GM23338 (cell line): ENCODE measurements around the gene CHSY1. TPM values are rescaled to one million over a fixed set of nuclear protein-coding genes. Genes with fewer than 3 reads are reported as not detected.

Experiments used
- ATAC-seq: fragments of 200-7000 bp; cut with Tn5 transposase; 3 replicates; pipeline ENCODE4 v1.9.1; 2020
- DNase-seq: peaks from one replicate; pipeline ENCODE4 v3.0.0-alpha.2; 2015; ENCODE audit warnings: low spot score
- H2AFZ ChIP-seq: fragments of 200-600 bp; sonication (generic); 2 replicates; pipeline ENCODE4 v1.8.0; 2016; ENCODE audit warnings: antibody characterized with exemption, mild to moderate bottlenecking, moderate library complexity
- H3F3A ChIP-seq: fragments of 200-600 bp; sonication (generic); replicated peaks from 2 replicates; pipeline ENCODE4 v1.8.0; 2017; ENCODE audit warnings: antibody characterized with exemption, mixed run types, low read depth
- H3K27ac ChIP-seq: fragments of 200-600 bp; sonication (generic); 2 replicates; pipeline ENCODE4 v1.6.1; 2016; ENCODE audit warnings: low read depth
- H3K27me3 ChIP-seq: fragments of 200-600 bp; sonication (generic); 2 replicates; pipeline ENCODE4 v1.8.0; 2016; ENCODE audit warnings: mild to moderate bottlenecking, mixed run types, moderate library complexity; ENCODE audit not compliant: insufficient read depth
- H3K36me3 ChIP-seq: fragments of 200-600 bp; sonication (generic); 2 replicates; pipeline ENCODE4 v1.8.0; 2016; ENCODE audit warnings: mild to moderate bottlenecking; ENCODE audit not compliant: insufficient read depth
- H3K4me1 ChIP-seq: fragments of 200-600 bp; sonication (generic); 2 replicates; pipeline ENCODE4 v1.8.0; 2016; ENCODE audit warnings: mild to moderate bottlenecking, moderate library complexity; ENCODE audit not compliant: insufficient read depth
- H3K4me2 ChIP-seq: fragments of 200-600 bp; sonication (generic); 2 replicates; pipeline ENCODE4 v1.7.1; 2017; ENCODE audit warnings: mixed run types
- H3K4me3 ChIP-seq: fragments of 200-600 bp; sonication (generic); 2 replicates; pipeline ENCODE4 v1.6.1; 2016; ENCODE audit warnings: mixed run types
- H3K79me2 ChIP-seq: fragments of 200-600 bp; sonication (generic); replicated peaks from 2 replicates; pipeline ENCODE4 v1.8.0; 2017; ENCODE audit warnings: mild to moderate bottlenecking; ENCODE audit not compliant: insufficient read depth
- H3K9me2 ChIP-seq: fragments of 200-600 bp; sonication (generic); 2 replicates; pipeline ENCODE4 v1.8.0; 2017; ENCODE audit not compliant: insufficient read depth
- H4K20me1 ChIP-seq: fragments of 200-600 bp; sonication (generic); replicated peaks from 2 replicates; pipeline ENCODE4 v1.8.0; 2017; ENCODE audit warnings: mild to moderate bottlenecking; ENCODE audit not compliant: insufficient read depth
- H3K27ac Mint-ChIP-seq: 2 replicates; pipeline ENCODE4 v1.8.0; 2020; ENCODE audit warnings: inconsistent platforms, mild to moderate bottlenecking, moderate library complexity, mixed read lengths
- H3K27me3 Mint-ChIP-seq: 3 replicates; pipeline ENCODE4 v1.8.0; 2022; ENCODE audit warnings: low read depth, mild to moderate bottlenecking, moderate library complexity, mixed read lengths, inconsistent platforms; ENCODE audit not compliant: insufficient read depth, poor library complexity
- H3K36me3 Mint-ChIP-seq: 3 replicates; pipeline ENCODE4 v1.8.0; 2021; ENCODE audit warnings: low read depth, mild to moderate bottlenecking, inconsistent platforms, moderate library complexity, mixed read lengths
- H3K4me1 Mint-ChIP-seq: 3 replicates; pipeline ENCODE4 v1.8.0; 2020; ENCODE audit warnings: mild to moderate bottlenecking, inconsistent platforms, mixed read lengths
- H3K4me3 Mint-ChIP-seq: 3 replicates; pipeline ENCODE4 v1.8.0; 2021; ENCODE audit warnings: moderate library complexity, mild to moderate bottlenecking, inconsistent platforms, mixed read lengths
- H3K9me3 Mint-ChIP-seq: 3 replicates; pipeline ENCODE4 v1.8.0; 2020; ENCODE audit warnings: moderate library complexity, mild to moderate bottlenecking, inconsistent platforms, mixed read lengths
- CREB1 ChIP-seq: fragments of 250-450 bp; sonication (Bioruptor Pico); IDR thresholded peaks from 2 replicates; pipeline ENCODE4 v1.5.0; 2020; ENCODE audit warnings: low read depth, mild to moderate bottlenecking, moderate library complexity
- EZH2 ChIP-seq: fragments of 200-600 bp; sonication (generic); IDR thresholded peaks from one replicate; pipeline ENCODE4 v1.8.0; 2017; ENCODE audit warnings: antibody characterized with exemption, mild to moderate bottlenecking, low read depth; ENCODE audit not compliant: unreplicated experiment
- EZH2phosphoT487 ChIP-seq: fragments of 200-600 bp; sonication (generic); IDR thresholded peaks from one replicate; pipeline ENCODE4 v1.8.1; 2018; ENCODE audit warnings: antibody characterized with exemption; ENCODE audit not compliant: unreplicated experiment
- JUNB ChIP-seq: IDR thresholded peaks from one replicate; pipeline ENCODE4 v1.6.1; 2016; ENCODE audit warnings: antibody characterized with exemption; ENCODE audit not compliant: unreplicated experiment
- NANOG ChIP-seq: IDR thresholded peaks from 2 replicates; pipeline ENCODE4 v1.6.1; 2016; ENCODE audit warnings: antibody characterized with exemption, borderline replicate concordance
- POLR2AphosphoS5 ChIP-seq: IDR thresholded peaks from 2 replicates; pipeline ENCODE4 v1.6.1; 2016; ENCODE audit warnings: antibody characterized with exemption, low read depth
- STAT1 ChIP-seq: IDR thresholded peaks from one replicate; pipeline ENCODE4 v1.6.1; 2016; ENCODE audit warnings: antibody characterized with exemption; ENCODE audit not compliant: unreplicated experiment
- ZNF114 ChIP-seq: fragments of 250-450 bp; sonication (Bioruptor Pico); IDR thresholded peaks from 2 replicates; pipeline ENCODE4 v1.5.0; 2020; ENCODE audit warnings: mild to moderate bottlenecking, moderate library complexity
- ZNF331 ChIP-seq: fragments of 250-450 bp; sonication (Bioruptor Pico); IDR thresholded peaks from 2 replicates; pipeline ENCODE4 v1.5.0; 2020; ENCODE audit warnings: low read depth, mild to moderate bottlenecking, moderate library complexity
- polyA plus RNA-seq: library from polyadenylated mRNA; unstranded; fragments of >200 nt; fragmentation: Nextera tagmentation; extraction: Ambion mirVana; gene quantifications from 2 replicates; pipeline ENCODE4 v1.2.1, GENCODE V29; 2016
- total RNA-seq: library from RNA; depleted of rRNA; stranded (reverse); fragments of >200 nt; shearing (Covaris generic); gene quantifications from 2 replicates; pipeline ENCODE4 v1.2.3, GENCODE V29; 2014
- TF ChIP-seq, protein P1 (sequence below): fragments of 250-450 bp; sonication (Bioruptor Pico); IDR thresholded peaks from 2 replicates; pipeline ENCODE4 v1.5.0; 2020; ENCODE audit warnings: mild to moderate bottlenecking, moderate library complexity
- TF ChIP-seq, protein P2 (sequence below): IDR thresholded peaks from 2 replicates; pipeline ENCODE4 v1.6.1; 2016; ENCODE audit warnings: antibody characterized with exemption

The CHSY1 gene
- total and polyA plus RNA-seq, 2 experiments from 2014 or later = 9.8 to 47.7 TPM

GRCh38 chr15:101181349-101181748 lies 70.5 kb downstream of the CHSY1 start (continued):
- TF ChIP-seq, protein P1, sequence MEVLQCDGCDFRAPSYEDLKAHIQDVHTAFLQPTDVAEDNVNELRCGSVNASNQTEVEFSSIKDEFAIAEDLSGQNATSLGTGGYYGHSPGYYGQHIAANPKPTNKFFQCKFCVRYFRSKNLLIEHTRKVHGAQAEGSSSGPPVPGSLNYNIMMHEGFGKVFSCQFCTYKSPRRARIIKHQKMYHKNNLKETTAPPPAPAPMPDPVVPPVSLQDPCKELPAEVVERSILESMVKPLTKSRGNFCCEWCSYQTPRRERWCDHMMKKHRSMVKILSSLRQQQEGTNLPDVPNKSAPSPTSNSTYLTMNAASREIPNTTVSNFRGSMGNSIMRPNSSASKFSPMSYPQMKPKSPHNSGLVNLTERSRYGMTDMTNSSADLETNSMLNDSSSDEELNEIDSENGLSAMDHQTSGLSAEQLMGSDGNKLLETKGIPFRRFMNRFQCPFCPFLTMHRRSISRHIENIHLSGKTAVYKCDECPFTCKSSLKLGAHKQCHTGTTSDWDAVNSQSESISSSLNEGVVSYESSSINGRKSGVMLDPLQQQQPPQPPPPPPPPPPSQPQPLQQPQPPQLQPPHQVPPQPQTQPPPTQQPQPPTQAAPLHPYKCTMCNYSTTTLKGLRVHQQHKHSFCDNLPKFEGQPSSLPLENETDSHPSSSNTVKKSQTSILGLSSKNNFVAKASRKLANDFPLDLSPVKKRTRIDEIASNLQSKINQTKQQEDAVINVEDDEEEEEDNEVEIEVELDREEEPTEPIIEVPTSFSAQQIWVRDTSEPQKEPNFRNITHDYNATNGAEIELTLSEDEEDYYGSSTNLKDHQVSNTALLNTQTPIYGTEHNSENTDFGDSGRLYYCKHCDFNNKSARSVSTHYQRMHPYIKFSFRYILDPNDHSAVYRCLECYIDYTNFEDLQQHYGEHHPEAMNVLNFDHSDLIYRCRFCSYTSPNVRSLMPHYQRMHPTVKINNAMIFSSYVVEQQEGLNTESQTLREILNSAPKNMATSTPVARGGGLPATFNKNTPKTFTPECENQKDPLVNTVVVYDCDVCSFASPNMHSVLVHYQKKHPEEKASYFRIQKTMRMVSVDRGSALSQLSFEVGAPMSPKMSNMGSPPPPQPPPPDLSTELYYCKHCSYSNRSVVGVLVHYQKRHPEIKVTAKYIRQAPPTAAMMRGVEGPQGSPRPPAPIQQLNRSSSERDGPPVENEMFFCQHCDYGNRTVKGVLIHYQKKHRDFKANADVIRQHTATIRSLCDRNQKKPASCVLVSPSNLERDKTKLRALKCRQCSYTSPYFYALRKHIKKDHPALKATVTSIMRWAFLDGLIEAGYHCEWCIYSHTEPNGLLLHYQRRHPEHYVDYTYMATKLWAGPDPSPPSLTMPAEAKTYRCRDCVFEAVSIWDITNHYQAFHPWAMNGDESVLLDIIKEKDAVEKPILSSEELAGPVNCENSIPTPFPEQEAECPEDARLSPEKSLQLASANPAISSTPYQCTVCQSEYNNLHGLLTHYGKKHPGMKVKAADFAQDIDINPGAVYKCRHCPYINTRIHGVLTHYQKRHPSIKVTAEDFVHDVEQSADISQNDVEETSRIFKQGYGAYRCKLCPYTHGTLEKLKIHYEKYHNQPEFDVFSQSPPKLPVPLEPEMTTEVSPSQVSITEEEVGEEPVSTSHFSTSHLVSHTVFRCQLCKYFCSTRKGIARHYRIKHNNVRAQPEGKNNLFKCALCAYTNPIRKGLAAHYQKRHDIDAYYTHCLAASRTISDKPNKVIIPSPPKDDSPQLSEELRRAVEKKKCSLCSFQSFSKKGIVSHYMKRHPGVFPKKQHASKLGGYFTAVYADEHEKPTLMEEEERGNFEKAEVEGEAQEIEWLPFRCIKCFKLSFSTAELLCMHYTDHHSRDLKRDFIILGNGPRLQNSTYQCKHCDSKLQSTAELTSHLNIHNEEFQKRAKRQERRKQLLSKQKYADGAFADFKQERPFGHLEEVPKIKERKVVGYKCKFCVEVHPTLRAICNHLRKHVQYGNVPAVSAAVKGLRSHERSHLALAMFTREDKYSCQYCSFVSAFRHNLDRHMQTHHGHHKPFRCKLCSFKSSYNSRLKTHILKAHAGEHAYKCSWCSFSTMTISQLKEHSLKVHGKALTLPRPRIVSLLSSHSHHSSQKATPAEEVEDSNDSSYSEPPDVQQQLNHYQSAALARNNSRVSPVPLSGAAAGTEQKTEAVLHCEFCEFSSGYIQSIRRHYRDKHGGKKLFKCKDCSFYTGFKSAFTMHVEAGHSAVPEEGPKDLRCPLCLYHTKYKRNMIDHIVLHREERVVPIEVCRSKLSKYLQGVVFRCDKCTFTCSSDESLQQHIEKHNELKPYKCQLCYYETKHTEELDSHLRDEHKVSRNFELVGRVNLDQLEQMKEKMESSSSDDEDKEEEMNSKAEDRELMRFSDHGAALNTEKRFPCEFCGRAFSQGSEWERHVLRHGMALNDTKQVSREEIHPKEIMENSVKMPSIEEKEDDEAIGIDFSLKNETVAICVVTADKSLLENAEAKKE = no peak

DNA sequence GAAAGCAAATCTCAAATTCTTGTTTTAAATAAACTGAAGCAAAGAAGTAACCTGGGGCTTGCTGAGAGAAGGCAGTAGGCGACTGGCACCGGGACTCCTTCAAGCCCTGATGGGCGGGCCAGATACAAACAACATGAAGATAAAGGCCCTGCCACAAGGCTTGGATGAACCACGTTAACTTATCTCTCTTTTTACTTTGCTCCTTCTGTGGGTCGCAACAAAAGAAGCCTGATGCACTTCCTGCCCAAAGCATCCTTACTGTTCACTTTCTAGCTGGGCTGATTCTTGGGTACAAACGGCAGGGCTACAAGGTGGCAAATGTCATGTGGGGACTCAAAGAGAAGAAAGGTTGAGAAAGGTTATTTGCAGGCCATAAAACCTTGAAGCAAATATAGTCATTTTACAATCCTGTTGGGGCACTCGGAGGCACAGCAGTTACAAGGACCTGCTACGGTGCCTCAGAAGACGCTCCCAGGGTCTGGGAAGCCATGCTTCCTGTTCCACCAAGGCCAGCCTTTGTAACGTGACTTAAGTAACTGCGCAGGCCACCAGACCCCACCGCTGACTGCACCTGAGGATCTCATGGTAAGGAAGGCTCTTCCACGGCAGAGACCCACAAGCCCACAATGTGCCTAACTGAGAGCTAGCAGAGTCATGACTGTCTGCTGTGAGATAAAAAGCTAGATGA lies 71.1 kb downstream of the CHSY1 start:
- Mint-ChIP-seq H3K4me1 (peaks cover 35% of the 10 kb centered on the region), H3K27ac (no peak overlapping the region), H3K9me3 (no peaks in the 10 kb centered on the region; the same call in 2 of the 3 replicates), H3K36me3 (peaks cover 30% of the 10 kb centered on the region), H3K27me3 (peaks cover 9% of the 10 kb centered on the region), H3K4me3 (no peak overlapping the region)
- no peak overlapping the region for H3K4me3 ChIP-seq
- H3K79me2 ChIP-seq = peaks cover 62% of the 10 kb centered on the region
- no peak overlapping the region for H2AFZ ChIP-seq
- H3K4me1 ChIP-seq = peaks cover 12% of the 10 kb centered on the region; the same call in 1 of the 2 replicates
- no peak overlapping the region for H3K4me2 ChIP-seq
- peaks cover 8% of the 10 kb centered on the region; the same call in 1 of the 2 replicates for H4K20me1 ChIP-seq
- no peaks in the 10 kb centered on the region for H3K36me3 ChIP-seq
- no peaks in the 10 kb centered on the region for H3K27me3 ChIP-seq
- peak overlapping the region; percentile 76; the same call in 1 of the 2 replicates for H3K27ac ChIP-seq
- ATAC-seq (no peak), DNase-seq (no peak)
- no peaks in the 10 kb centered on the region for H3K9me2 ChIP-seq
- H3F3A ChIP-seq = peaks cover 2% of the 10 kb centered on the region; the same call in 1 of the 2 replicates
- TF ChIP-seq, protein P2, sequence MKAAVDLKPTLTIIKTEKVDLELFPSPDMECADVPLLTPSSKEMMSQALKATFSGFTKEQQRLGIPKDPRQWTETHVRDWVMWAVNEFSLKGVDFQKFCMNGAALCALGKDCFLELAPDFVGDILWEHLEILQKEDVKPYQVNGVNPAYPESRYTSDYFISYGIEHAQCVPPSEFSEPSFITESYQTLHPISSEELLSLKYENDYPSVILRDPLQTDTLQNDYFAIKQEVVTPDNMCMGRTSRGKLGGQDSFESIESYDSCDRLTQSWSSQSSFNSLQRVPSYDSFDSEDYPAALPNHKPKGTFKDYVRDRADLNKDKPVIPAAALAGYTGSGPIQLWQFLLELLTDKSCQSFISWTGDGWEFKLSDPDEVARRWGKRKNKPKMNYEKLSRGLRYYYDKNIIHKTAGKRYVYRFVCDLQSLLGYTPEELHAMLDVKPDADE = no peak
- TF ChIP-seq POLR2AphosphoS5 (no peak), JUNB (no peak), EZH2 (no peak), ZNF114 (CRISPR knock-in tag) (no peak), EZH2phosphoT487 (no peak), CREB1 (CRISPR knock-in tag) (no peak), STAT1 (no peak), ZNF331 (CRISPR knock-in tag) (no peak), NANOG (no peak)
